SU-DHL-6 (cell line): ENCODE data around the gene P2RY14.
"Not testable (repeated sequence)": the region's sequence is repeated elsewhere in the genome, so short reads cannot be mapped to it uniquely, and the experiment has no call there.

Experiments
- H2AFZ ChIP-seq: fragments of 200-600 bp; sonication (generic); 2 replicates; pipeline ENCODE4 v1.6.1; 2014; ENCODE audit warnings: low read depth, mild to moderate bottlenecking, moderate library complexity, mixed read lengths, antibody characterized with exemption, low read length; ENCODE audit not compliant: severe bottlenecking
- H3F3A ChIP-seq: fragments of 200-600 bp; shearing (Covaris generic); 2 replicates; pipeline ENCODE4 v1.6.0; 2016; ENCODE audit warnings: antibody characterized with exemption, mild to moderate bottlenecking; ENCODE audit not compliant: insufficient read depth
- H3K27ac ChIP-seq: fragments of 200-600 bp; sonication (generic); 2 replicates; pipeline ENCODE4 v1.5.1; 2016; ENCODE audit warnings: low read depth, mild to moderate bottlenecking, low read length, moderate library complexity, mixed read lengths
- H3K27me3 ChIP-seq: fragments of 200-600 bp; sonication (generic), shearing (Covaris generic); 2 replicates; pipeline ENCODE4 v1.6.0; 2014; ENCODE audit warnings: mild to moderate bottlenecking, low read length
- H3K36me3 ChIP-seq: fragments of 200-600 bp; sonication (generic); 2 replicates; pipeline ENCODE4 v1.6.1; 2014; ENCODE audit warnings: mild to moderate bottlenecking, low read length, mixed read lengths
- H3K4me2 ChIP-seq: fragments of 300-600, 200-600 bp; shearing (Covaris generic), sonication (generic); 2 replicates; pipeline ENCODE4 v1.6.0; 2014; ENCODE audit warnings: low read length, low read depth, mild to moderate bottlenecking; ENCODE audit not compliant: poor library complexity, severe bottlenecking
- H3K4me3 ChIP-seq: fragments of 200-600 bp; sonication (generic); 2 replicates; pipeline ENCODE4 v1.5.1; 2014; ENCODE audit warnings: antibody characterized with exemption, low read length, mild to moderate bottlenecking, mixed read lengths; ENCODE audit not compliant: insufficient read depth, poor library complexity, severe bottlenecking
- H3K79me2 ChIP-seq: fragments of 200-600 bp; sonication (generic); 2 replicates; pipeline ENCODE4 v1.6.1; 2014; ENCODE audit warnings: mild to moderate bottlenecking, low read length, moderate library complexity; ENCODE audit not compliant: insufficient read depth
- H3K9ac ChIP-seq: fragments of 200-600 bp; sonication (generic); 2 replicates; pipeline ENCODE4 v1.7.0; 2014; ENCODE audit warnings: mild to moderate bottlenecking, low read length
- H3K9me2 ChIP-seq: fragments of 200-600 bp; sonication (generic); replicated peaks from 2 replicates; pipeline ENCODE4 v1.6.1; 2014; ENCODE audit warnings: low read length; ENCODE audit not compliant: insufficient read depth
- H3K9me3 ChIP-seq: fragments of 200-600 bp; sonication (generic); 2 replicates; pipeline ENCODE4 v1.6.1; 2014; ENCODE audit warnings: low read length, mixed read lengths; ENCODE audit not compliant: insufficient read depth
- H4K20me1 ChIP-seq: fragments of 200-600 bp; sonication (generic); 2 replicates; pipeline ENCODE4 v1.6.1; 2014; ENCODE audit warnings: low read depth, mild to moderate bottlenecking, antibody characterized with exemption, low read length, moderate library complexity, mixed read lengths
- EZH2phosphoT487 ChIP-seq: fragments of 200-600 bp; sonication (generic), shearing (Covaris generic); conservative IDR thresholded peaks from 2 replicates; pipeline ENCODE4 v1.6.1; 2018; ENCODE audit warnings: mild to moderate bottlenecking, antibody characterized with exemption, low read length, moderate library complexity, mixed read lengths
- TF ChIP-seq, protein P1 (sequence below): fragments of 200-600 bp; sonication (generic); IDR thresholded peaks from one replicate; pipeline ENCODE4 v1.5.1; 2017; ENCODE audit warnings: antibody characterized with exemption, mild to moderate bottlenecking, low read length, moderate library complexity; ENCODE audit not compliant: insufficient read depth, poor library complexity, severe bottlenecking

The P2RY14 gene

DNA sequence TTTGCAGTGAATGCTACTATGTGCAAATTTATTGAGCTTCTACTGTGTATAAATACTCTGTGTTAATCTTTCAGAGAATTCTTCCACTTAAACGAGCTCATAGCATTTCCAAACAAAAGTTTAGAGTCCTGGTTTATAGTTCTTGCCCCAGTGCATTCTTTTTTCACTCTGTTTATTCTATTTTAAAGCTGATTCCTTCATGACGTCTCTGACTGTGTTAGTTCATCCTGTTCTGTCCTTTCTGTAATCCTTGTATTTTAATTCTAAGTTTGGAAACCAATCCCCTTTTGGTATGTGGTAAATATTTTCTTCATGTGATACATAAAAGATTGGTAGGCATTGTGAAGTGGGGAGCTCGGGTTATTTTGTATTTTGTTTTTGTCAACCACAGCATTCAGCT is 18.7 kb downstream of the P2RY14 start:
- H3K4me3 ChIP-seq, result no peak overlapping the region
- no peak overlapping the region for H3K4me2 ChIP-seq
- H3K9ac ChIP-seq, result no peak overlapping the region
- H2AFZ ChIP-seq, result no peak overlapping the region
- H3F3A ChIP-seq, result no peaks in the 10 kb centered on the region
- H3K9me3 ChIP-seq, result no peaks in the 10 kb centered on the region
- no peaks in the 10 kb centered on the region for H3K9me2 ChIP-seq
- no peaks in the 10 kb centered on the region for H3K36me3 ChIP-seq
- H4K20me1 ChIP-seq, result no peaks in the 10 kb centered on the region
- TF ChIP-seq, protein P1, sequence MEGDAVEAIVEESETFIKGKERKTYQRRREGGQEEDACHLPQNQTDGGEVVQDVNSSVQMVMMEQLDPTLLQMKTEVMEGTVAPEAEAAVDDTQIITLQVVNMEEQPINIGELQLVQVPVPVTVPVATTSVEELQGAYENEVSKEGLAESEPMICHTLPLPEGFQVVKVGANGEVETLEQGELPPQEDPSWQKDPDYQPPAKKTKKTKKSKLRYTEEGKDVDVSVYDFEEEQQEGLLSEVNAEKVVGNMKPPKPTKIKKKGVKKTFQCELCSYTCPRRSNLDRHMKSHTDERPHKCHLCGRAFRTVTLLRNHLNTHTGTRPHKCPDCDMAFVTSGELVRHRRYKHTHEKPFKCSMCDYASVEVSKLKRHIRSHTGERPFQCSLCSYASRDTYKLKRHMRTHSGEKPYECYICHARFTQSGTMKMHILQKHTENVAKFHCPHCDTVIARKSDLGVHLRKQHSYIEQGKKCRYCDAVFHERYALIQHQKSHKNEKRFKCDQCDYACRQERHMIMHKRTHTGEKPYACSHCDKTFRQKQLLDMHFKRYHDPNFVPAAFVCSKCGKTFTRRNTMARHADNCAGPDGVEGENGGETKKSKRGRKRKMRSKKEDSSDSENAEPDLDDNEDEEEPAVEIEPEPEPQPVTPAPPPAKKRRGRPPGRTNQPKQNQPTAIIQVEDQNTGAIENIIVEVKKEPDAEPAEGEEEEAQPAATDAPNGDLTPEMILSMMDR, result no peak
- TF ChIP-seq EZH2phosphoT487, result no peak
- H3K27ac ChIP-seq, result no peak overlapping the region
- no peaks in the 10 kb centered on the region for H3K27me3 ChIP-seq
- H3K79me2 ChIP-seq, result no peaks in the 10 kb centered on the region

DNA sequence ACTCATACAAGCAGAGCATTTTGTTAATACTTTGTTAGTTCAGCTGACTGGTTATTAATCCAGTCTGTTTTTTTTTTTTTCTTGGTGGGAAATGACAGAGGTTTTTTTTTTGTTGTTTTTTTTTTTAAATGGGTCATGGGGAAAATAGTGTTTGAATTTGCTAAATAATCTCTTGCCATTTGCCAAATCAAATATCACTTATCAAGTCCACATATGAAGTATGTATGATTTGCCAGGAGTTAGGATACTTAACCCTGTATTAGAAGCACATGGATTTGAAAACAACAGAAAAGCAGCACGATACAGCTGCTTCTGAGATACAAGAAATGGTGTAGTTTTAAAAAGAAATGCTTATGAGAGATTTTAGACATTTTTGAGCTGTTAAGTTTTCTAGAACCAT is 21.6 kb downstream of the P2RY14 start:
- Histone ChIP-seq H3K36me3 (no peaks in the 10 kb centered on the region), H3F3A (no peaks in the 10 kb centered on the region), H2AFZ (no peak overlapping the region), H3K4me2 (no peak overlapping the region), H3K9me2 (no peaks in the 10 kb centered on the region), H3K27me3 (no peaks in the 10 kb centered on the region), H3K27ac (no peak overlapping the region), H3K9me3 (no peaks in the 10 kb centered on the region), H4K20me1 (no peaks in the 10 kb centered on the region), H3K4me3 (no peak overlapping the region), H3K9ac (no peak overlapping the region), H3K79me2 (no peaks in the 10 kb centered on the region)
- TF ChIP-seq EZH2phosphoT487, result no peak
- TF ChIP-seq, protein P1, result no peak

- Histone ChIP-seq H3K9me3 (no peaks in the 10 kb centered on the region), H3K27me3 (no peaks in the 10 kb centered on the region), H3F3A (no peaks in the 10 kb centered on the region), H3K36me3 (no peaks in the 10 kb centered on the region), H3K79me2 (no peaks in the 10 kb centered on the region), H3K9ac (no peak overlapping the region), H3K4me3 (no peak overlapping the region), H3K9me2 (no peaks in the 10 kb centered on the region), H3K4me2 (no peak overlapping the region), H2AFZ (no peak overlapping the region), H4K20me1 (no peaks in the 10 kb centered on the region), H3K27ac (no peak overlapping the region)
- no peak for TF ChIP-seq EZH2phosphoT487
- TF ChIP-seq, protein P1, result no peak
Observed at GRCh38 chr3:151248772-151249337, 29.5 kb downstream of the P2RY14 start.

DNA sequence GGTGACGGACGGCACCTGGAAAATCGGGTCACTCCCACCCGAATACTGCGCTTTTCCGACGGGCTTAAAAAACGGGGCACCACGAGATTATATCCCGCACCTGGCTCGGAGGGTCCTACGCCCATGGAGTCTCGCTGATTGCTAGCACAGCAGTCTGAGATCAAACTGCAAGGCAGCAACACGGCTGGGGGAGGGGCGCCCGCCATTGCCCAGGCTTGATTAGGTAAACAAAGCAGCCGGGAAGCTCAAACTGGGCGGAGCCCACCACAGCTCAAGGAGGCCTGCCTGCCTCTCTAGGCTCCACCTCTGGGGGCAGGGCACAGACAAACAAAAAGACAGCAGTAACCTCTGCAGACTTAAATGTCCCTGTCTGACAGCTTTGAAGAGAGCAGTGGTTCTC is 36.3 kb downstream of the P2RY14 start:
- H3K9me3 ChIP-seq, H3K9me2 ChIP-seq, H3K4me3 ChIP-seq, H3K4me2 ChIP-seq, H3K9ac ChIP-seq, H3K79me2 ChIP-seq, H2AFZ ChIP-seq, H3K27me3 ChIP-seq, H3K36me3 ChIP-seq, H3K27ac ChIP-seq, H4K20me1 ChIP-seq, H3F3A ChIP-seq: not testable (repeated sequence)
